Measurements from ENCODE around the gene CEMIP. TPM values are rescaled to one million over a fixed set of nuclear protein-coding genes. Genes with fewer than 3 reads are reported as not detected.

Gene CEMIP
- total RNA-seq, 6 donors from 2014 or later, result 0.59 to 38.8 (median 5.7) TPM

DNA sequence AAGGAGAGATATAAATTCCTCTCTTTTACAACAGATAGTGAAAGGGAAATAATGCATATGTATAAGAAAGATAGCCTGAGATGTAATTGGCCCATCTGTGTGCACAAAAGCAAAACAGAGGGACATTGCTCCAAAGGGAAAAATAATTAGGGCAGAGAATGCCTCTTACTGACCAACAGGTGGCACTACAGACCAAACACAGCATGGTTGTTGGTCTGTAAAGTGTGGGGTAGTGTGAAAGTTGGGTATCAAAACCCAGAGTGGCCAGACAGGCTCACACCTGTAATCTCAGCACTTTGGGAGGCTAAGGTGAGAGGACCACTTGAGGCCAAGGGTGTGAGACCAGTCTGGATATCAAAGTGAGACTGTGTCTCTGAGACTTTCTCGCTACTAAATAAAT lies 217.1 kb downstream of the CEMIP start:
- DNase-seq, result no peak

GRCh38 chr15:80997692-80998091 lies 218.5 kb downstream of the CEMIP start:
- ATAC-seq (ENCODE audit: low FRiP score in 2 of 2) (no peak), DNase-seq (no peak)
- no peaks in the 10 kb centered on the region for H3K9me3 ChIP-seq
- H3K4me1 ChIP-seq, result peaks cover 7 to 25% (median 15%) of the 10 kb centered on the region in 4 donors
- TF ChIP-seq POLR2AphosphoS5 (IDR thresholded peaks at IDR 0.05) (no peak), EP300 (IDR thresholded peaks at IDR 0.05) (no peak), POLR2A (IDR thresholded peaks at IDR 0.05) (no peak)
- TF ChIP-seq, protein P1, sequence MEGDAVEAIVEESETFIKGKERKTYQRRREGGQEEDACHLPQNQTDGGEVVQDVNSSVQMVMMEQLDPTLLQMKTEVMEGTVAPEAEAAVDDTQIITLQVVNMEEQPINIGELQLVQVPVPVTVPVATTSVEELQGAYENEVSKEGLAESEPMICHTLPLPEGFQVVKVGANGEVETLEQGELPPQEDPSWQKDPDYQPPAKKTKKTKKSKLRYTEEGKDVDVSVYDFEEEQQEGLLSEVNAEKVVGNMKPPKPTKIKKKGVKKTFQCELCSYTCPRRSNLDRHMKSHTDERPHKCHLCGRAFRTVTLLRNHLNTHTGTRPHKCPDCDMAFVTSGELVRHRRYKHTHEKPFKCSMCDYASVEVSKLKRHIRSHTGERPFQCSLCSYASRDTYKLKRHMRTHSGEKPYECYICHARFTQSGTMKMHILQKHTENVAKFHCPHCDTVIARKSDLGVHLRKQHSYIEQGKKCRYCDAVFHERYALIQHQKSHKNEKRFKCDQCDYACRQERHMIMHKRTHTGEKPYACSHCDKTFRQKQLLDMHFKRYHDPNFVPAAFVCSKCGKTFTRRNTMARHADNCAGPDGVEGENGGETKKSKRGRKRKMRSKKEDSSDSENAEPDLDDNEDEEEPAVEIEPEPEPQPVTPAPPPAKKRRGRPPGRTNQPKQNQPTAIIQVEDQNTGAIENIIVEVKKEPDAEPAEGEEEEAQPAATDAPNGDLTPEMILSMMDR (IDR thresholded peaks at IDR 0.05), result no peak
- 97 to 100% methylated on average over 1 of the region's 1 CpG for WGBS, 2 donors
- H3K4me3 ChIP-seq, result no peak overlapping the region
- peaks cover 0 to 4% (median 2%) of the 10 kb centered on the region in 4 donors for H3K36me3 ChIP-seq
- H3K27ac ChIP-seq, result peak overlapping the region in 1 of 4 donors; percentile 66
- no peaks in the 10 kb centered on the region for H3K27me3 ChIP-seq

More for the DNA sequence above, 217.1 kb downstream of the CEMIP start:
- H3K27ac ChIP-seq, result no peak overlapping the region
- no peaks in the 10 kb centered on the region for H3K36me3 ChIP-seq
- TF ChIP-seq POLR2AphosphoS5 (IDR thresholded peaks at IDR 0.05) (no peak), POLR2A (IDR thresholded peaks at IDR 0.05) (no peak)
- TF ChIP-seq, protein P1 (IDR thresholded peaks at IDR 0.05), result peak; percentile 25 to 52 (median 40)
- no peak overlapping the region for H3K4me3 ChIP-seq
- ATAC-seq (ENCODE audit: low FRiP score in 2 of 2), result no peak
- 95 to 100% methylated on average over 1 of the region's 1 CpG for WGBS, 2 donors
- no peaks in the 10 kb centered on the region for H3K9me3 ChIP-seq
- H3K4me1 ChIP-seq, result peaks cover 3 to 24% (median 8%) of the 10 kb centered on the region in 4 donors
- H3K27me3 ChIP-seq, result no peaks in the 10 kb centered on the region

GRCh38 chr15:80998251-80998650 lies 219.1 kb downstream of the CEMIP start:
- ATAC-seq (ENCODE audit: low FRiP score in 2 of 2), result no peak
- H3K4me3 ChIP-seq, result no peak overlapping the region
- no peaks in the 10 kb centered on the region for H3K27me3 ChIP-seq
- 67 to 78% methylated on average over 1 of the region's 1 CpG for WGBS, 2 donors
- no peaks in the 10 kb centered on the region for H3K9me3 ChIP-seq
- DNase-seq, result no peak
- no peak for TF ChIP-seq POLR2A (IDR thresholded peaks at IDR 0.05)
- no peak for TF ChIP-seq POLR2AphosphoS5 (IDR thresholded peaks at IDR 0.05)
- no peak for TF ChIP-seq EP300 (IDR thresholded peaks at IDR 0.05)
- TF ChIP-seq, protein P1 (IDR thresholded peaks at IDR 0.05), result no peak
- H3K27ac ChIP-seq, result peak overlapping the region; percentile 26 to 67 (median 54)
- peaks cover 13 to 31% (median 20%) of the 10 kb centered on the region in 4 donors for H3K4me1 ChIP-seq
- H3K36me3 ChIP-seq, result peaks cover 0 to 9% (median 6%) of the 10 kb centered on the region in 4 donors

GRCh38 chr15:80999623-81000036 lies 220.5 kb downstream of the CEMIP start:
- Histone ChIP-seq H3K27me3 (no peaks in the 10 kb centered on the region), H3K9me3 (no peaks in the 10 kb centered on the region), H3K36me3 (peaks cover 0 to 12% (median 8%) of the 10 kb centered on the region in 4 donors), H3K4me1 (peaks cover 21 to 44% (median 24%) of the 10 kb centered on the region in 4 donors), H3K27ac (peak overlapping the region; percentile 97 to 98 (median 97)), H3K4me3 (peak overlapping the region in 3 of 4 donors; percentile 79 to 87 (median 84))
- no peak for ATAC-seq (ENCODE audit: low FRiP score in 2 of 2)
- DNase-seq, result peak in 1 of 2 donors; percentile 64
- peak in 1 of 2 donors; percentile 40 for TF ChIP-seq POLR2AphosphoS5 (IDR thresholded peaks at IDR 0.05)
- TF ChIP-seq EP300 (IDR thresholded peaks at IDR 0.05), result no peak
- WGBS, 2 donors, result 14 to 28% methylated on average over 13 of the region's 13 CpGs

DNA sequence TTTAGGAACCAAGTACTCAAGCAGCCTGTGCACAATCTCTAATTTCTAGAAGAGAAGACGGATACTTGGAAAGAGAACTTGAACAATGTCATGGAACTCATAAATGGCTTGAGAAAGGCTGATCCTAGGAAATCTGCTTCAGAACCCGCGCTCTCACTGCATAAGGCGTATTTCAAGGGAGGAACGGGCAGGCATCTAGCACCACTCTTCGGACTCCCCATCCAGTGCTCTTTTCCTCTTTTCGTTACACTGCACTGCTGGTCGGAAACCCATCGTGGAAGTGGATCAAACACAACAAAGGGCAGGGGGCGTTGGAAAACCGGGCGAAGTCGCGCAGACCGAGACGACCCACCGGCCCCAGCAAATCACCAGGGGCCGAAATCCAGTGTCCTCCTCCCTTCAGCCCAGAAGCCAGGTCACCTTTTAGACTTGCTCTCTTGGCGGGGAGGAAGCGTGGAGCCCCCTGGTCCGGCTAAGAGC lies 221.0 kb downstream of the CEMIP start:
- H3K36me3 ChIP-seq, result peaks cover 0 to 12% (median 8%) of the 10 kb centered on the region in 4 donors
- DNase-seq (no peak), ATAC-seq (ENCODE audit: low FRiP score in 2 of 2) (peak in 1 of 2 donors; percentile 12)
- peak overlapping the region; percentile 97 to 98 (median 97) for H3K27ac ChIP-seq
- TF ChIP-seq POLR2AphosphoS5 (IDR thresholded peaks at IDR 0.05) (no peak), POLR2A (IDR thresholded peaks at IDR 0.05) (no peak), EP300 (IDR thresholded peaks at IDR 0.05) (no peak)
- TF ChIP-seq, protein P1 (IDR thresholded peaks at IDR 0.05), result no peak
- H3K4me1 ChIP-seq, result peaks cover 21 to 50% (median 26%) of the 10 kb centered on the region in 4 donors
- 2 to 3% methylated on average over 17 to 21 of the region's 21 CpGs for WGBS, 2 donors
- H3K4me3 ChIP-seq, result peak overlapping the region; percentile 65 to 87 (median 82)
- H3K27me3 ChIP-seq, result no peaks in the 10 kb centered on the region
- no peaks in the 10 kb centered on the region for H3K9me3 ChIP-seq
